Kasumi-1 (cell line): Measurements from ENCODE around the gene CNOT6L.
"Not testable (repeated sequence)": the region's sequence is repeated elsewhere in the genome, so short reads cannot be mapped to it uniquely, and the experiment has no call there.

ENCODE experiments used
- DNase-seq, 2 experiments: peaks; one replicate each; lab custom pipeline; 2025; lab: John Stamatoyannopoulos, UW

Gene CNOT6L

DNA sequence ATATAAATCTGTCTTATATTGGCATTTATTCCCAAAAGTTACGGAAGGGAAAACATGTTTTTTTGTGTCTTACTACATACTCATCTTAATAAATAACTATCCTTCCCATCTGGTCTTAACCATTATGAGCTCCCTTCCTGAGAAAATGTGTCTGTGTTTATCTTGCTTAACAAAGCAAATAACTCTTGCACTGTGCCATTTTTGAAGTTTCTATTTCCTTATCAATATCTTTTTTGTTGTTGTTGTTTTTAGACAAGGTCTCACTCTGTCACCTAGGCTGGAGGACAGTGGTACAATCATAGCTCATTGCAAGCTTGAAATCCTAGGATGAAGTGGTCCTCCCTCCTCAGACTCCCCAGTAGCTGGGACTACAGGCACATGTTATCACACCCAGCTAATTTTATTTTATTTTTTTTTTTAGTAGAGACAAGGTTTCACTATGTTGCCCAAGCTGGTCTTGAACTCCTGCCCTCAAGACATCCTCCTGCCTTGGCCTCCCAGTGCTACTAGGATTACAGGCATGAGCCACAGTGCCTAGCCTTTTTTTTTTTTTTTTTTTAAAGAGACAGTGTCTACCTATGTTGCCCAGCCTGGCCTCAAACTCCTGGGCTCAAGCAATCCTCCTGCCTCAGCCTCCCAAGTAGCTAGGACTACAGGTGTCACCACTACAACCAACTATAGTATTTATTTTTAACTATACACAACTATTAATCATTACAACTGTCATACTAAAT lies 36.9 kb downstream of the CNOT6L start:
- no peak for DNase-seq

DNA sequence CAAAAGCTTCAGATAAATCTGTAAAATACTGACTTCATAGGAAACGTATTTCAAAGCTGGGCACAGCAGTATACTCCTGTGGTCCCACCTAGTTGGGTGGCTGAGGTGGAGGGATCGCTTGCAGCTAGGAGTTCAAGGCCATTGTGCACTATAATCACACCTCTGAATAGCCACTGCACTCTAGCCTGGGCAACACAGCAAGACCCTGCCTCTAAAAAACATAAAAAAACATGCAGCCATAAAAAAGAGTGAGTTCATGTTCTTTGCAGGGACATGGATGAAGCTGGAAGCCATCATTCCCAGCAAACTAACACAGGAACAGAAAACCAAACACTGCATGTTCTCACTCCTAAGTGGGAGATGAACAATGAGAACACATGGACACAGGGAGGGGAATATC lies 38.4 kb downstream of the CNOT6L start:
- not testable (repeated sequence) for DNase-seq

DNA sequence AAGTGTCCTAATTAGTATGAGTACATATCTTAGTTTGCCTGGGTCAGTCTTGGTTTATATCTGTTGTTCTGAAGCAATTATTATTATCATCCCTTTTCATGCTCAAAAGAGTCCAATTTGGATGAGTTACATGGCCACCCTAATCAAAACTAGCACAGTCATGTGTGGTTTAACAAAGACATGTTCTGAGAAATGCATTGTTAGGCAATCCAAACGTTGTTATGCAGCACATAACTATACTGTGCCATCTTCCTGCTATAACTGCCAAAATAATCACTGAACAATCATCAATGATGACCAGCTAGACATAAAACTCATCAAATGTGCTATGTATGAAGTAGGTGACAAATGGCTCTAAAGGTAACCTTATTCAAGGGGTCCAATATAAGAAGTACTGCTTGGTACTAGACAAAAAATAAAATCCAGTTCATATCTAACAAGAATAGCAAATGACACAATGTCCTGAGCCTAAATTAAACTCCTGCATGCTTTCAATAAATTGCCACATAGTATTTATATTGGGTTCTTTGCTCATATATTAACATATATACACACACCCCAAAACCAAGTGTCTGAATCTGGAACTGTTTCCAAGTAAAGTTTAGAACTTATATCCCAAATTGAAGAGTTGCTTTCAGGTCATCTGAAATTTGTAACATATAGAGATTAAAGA lies 41.9 kb downstream of the CNOT6L start:
- no peak for DNase-seq

DNA sequence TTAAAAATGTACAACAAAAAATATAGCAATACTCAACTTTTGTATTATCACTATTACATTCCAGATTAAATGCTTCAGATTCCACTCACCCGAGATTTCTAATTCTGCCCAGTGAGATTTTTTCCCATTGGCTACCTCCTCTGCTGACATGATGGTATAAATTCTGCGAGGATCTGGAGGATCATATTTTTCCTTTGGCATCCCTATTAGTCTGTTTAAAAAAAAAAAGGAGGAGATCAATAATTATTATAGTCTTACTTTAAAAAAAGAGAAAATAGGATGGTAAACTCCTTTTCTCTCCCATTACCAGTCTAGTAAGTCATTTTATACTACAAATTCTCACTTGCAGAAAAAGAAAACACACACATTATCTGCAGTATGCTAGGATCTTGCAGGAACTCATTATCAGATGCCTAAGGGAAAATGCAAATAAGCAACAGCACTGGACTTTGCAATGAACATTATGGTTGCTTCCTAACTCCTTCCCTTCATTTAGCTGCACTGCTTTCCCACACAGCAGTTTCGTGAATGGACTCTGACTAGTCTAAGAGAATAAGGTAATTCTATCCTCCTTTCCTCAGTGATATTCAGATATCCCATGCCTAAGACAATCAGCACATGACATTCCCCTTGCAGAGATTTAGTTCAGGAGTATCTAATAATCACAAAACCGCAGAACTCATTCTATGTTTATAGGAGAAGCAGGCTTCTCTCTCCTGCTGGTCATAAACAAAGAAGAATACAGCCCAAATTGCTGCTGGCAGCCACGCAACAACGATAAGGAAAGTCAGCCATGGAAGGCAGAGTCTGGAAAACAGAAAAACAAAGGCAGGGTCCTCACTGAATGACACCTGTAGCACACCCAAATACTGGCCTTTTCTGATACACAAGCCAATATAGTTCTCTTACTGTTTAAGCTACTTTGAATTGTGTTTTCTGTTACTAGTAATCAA lies 42.7 kb downstream of the CNOT6L start:
- no peak for DNase-seq

DNA sequence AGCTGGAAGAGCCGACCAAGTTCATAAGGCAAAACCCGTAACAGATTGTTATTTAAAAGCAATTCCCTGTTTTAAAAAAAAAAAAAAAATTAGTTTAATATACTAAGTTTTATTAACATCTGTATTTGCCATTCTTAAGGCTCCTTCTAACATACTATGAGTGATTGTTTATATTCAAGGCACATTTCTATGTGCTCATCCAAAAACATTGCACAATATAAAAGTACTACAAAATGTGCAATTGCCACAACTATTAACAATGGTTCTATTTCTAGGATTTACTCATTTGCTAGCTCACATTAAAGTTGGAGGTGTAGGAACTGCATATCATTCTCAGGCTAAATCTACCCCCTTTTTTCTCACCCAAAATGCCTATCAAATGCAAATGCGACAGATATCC lies 46.1 kb downstream of the CNOT6L start:
- no peak for DNase-seq

DNA sequence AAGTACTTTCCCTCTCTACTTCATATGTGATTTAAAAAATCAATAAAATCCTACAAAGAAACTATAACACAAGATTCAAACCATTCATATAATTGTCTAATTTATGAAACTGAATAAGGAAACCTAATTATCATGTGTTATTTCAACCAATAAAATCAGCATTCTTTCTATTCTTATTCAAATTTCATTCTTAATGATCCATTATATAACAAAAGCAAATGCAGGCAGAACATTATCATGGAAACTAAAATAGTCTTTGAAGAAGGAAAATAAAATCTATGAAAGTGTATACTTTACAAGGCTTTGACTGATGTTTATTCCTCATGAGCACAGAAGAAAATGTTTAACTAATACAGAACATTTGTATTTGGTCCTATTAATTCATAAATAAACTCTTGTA lies 47.6 kb downstream of the CNOT6L start:
- DNase-seq = no peak

DNA sequence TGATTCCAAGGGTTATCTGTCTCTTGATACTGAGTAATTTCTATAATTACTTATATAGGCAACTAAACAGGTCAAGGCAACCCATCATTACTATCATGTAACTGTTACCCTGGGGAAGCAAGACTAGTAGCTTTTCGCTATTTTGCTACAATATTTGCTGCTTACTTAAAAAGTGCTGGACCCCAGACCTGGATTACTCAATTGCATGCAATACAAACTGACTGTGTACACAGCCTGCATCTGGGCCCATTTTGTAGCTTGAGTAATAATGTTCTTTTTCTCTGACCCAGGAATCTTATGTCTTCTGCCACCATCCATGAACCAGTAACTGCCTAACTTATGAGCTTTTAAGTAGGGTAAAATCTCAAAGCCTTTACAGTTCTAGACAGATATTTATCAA lies 53.4 kb downstream of the CNOT6L start:
- DNase-seq = no peak

DNA sequence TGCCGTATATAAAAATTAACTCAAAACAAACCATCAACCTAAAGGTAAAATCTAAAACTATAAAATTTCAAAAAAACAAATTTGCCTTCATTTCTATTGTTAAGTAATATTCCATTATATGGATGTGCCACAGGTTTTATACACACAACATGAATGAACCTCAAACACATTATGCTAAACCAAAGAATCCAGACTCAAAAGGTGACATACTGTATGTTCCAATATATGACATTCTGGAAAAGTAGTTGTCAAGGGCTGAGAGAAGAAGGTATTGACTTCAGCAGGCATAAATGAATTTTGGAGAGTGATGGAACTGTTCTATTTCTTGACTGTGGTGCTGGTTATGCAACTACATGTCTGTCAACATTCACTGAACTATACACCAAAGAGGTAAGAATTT lies 56.6 kb downstream of the CNOT6L start:
- DNase-seq = no peak

DNA sequence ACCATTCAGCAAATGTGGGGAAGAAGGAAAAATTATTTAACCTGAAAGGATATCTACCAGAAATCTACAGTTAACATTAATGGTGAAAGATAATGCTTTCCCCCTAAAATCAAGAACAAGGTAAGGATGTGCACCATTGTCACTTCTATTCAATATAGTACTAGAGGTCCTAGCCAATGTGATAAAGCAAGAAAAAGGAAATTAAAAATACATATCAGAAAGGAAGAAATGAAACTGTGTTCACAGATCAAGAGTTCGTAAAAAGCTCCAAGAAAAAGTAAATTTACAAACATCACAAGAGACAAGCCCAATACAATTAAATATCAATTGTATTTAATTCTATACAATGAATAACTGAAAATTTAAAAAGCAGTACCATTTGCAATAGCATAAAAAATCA lies 57.6 kb downstream of the CNOT6L start:
- DNase-seq = no peak

DNA sequence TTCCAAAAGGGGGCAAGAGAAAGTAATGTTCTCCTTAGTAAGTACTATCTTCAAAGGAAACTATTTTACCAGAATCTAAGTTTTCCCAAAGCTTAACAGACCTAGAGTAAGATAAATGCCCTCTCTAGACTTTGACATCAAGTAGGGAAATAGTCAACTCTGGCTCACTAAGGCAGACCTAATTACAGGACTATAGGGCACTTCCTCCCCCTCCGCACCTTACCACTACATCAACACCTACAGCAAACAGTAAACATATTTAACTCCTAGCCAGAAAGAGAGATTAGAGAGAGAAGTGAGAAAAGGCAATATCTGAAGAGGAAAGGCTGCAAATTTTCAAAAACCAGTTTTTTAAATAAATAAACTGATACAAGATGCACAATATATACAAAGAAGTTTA lies 60.4 kb downstream of the CNOT6L start:
- no peak for DNase-seq

DNA sequence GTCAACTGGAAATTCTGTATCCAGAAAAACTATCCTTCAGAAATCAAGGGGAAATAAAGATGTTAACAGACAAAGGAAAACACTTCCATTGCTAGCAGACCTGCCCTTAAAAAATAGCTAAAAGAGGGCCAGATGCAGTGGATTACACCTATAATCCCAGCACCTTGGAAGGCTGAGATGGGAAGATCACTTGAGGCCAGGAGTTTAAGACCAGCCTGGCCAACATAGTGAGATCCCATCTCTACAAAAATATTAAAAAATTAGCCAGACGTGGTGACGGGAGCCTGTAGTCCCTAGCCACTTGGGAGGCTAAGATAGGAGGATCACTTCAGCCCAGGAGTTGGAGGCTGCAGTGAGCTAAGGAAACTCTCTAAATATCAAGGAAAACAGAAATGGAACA lies 67.4 kb downstream of the CNOT6L start:
- no peak for DNase-seq

DNA sequence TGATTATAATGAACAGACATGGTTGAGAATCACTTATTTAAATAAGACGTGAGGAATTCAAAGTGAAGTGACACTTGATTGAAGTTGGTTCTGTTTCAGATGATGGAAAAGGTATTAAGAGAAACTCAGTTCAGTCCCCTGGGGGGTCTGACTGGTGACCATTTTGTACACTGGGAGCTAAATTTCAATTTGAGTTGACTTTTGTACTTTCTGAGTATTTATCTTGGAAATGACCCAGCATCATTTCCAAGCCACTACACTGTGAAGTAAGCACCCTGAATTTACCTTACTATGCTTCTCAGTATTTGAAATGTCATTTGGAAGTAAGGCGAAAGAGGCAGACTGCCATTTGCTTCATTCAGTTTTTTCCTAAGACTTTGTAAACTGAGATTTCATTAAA lies 73.4 kb downstream of the CNOT6L start:
- DNase-seq = no peak

DNA sequence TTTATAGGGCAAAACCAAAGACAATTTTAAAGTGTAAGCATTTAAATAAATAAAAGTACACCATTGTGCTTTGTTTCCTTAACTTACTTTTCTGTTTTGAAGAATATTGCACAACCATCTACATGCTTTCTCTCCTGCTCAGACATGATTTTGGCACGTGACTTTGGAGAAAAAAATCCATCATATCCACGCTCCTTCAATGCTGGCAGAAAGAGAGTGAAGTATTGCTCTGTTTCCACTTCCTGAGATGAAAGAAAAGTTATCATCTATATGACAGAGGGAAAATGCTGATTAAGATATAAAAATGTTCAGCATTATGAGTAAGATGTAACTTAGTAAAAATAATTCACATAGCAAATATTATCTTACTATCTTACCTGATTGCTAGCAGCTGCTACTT lies 77.1 kb downstream of the CNOT6L start:
- DNase-seq = no peak

DNA sequence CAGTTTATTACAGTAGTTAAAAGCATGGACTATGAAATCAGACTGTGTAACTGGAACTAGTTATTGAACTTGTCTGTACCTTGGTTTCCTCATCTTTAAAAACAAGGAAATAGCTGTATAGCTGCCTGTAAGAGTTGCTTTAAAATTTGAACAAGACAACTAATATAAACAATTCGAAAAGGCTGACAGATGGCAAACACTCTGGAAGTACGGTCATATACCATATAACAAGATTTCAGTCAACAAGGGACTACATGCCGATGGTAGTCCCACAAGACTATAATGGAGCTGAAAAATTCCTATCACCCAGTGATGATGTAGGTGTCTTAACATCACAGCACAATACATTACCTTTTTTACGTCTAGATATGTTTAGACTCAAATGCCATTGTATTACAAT lies 78.7 kb downstream of the CNOT6L start:
- DNase-seq = no peak

DNA sequence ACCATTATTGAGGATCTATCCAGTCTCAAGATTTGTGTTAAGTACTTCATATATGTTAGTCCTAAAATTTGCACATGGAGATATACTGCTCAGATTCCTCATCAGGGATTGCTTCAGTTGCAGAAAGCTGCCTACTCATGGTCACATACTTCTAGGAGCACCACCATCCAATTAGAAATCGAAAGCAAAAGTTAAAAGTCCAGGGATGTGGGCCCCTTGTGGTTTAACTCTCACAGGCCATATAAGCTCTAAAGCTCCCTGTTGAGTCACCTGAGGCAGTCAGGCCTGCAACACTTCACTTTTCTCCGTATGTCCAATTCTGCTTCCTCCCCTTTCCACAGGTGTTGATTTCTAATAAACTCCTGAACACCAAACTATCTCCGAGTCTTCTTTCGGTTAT lies 84.2 kb downstream of the CNOT6L start:
- DNase-seq = peak; percentile 72 to 84

DNA sequence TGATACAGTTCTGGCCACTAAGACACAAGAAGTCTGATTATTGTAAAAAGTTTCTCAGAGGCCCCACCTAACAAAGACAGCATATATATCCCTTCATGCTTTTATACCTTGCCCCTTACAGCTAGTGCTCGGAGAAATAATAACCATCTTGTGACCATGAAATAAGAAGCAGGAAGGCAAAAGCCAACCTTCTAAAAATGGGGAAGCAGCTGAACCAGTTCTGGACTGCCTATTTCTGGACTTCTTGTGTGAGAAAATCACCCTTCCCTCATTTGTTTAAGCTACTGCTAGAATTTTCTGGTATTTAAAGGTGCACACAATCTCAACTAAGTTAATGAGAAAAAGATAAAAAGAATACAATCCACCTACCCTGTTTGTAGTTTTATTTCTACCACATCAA lies 87.5 kb downstream of the CNOT6L start:
- peak in 1 of 2 experiments; percentile 16 for DNase-seq

DNA sequence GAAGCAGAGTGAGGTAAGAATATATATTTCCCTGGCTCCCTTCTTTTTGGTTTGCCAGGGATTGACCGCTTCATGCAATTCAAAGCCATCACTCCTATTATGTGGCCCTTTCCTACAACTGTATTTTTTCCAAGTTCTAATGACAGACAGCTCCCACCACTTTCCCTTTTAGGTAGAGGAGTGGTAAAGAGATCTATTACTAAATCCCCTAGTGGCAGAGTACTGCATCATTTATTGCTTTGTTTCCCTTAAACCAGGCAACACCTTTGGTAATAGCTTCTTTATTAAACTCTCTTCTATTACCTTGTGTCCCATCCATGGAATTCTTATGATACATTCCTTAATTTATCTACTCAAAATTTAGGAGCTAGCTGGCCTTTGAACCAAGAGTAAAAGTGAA lies 90.7 kb downstream of the CNOT6L start:
- DNase-seq = peak in 1 of 2 experiments; percentile 7

DNA sequence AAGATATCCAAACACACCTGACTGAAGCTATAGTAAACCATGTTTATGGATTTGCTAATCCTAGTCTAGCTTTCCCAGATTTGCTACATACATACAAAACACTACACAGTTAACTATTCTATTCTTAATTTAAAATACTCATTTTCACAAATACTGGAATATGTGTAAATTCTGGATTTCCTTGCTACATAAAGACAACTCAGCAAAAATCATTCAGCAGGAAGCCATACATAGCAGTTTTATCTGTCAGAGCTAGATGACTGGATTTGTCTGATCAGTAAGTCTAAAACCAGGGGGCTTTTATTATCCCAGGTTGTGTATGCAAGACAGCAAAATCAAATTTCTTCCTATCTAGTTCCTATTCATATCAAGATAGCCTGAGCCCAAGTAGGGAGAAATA lies 98.1 kb downstream of the CNOT6L start:
- DNase-seq = no peak

DNA sequence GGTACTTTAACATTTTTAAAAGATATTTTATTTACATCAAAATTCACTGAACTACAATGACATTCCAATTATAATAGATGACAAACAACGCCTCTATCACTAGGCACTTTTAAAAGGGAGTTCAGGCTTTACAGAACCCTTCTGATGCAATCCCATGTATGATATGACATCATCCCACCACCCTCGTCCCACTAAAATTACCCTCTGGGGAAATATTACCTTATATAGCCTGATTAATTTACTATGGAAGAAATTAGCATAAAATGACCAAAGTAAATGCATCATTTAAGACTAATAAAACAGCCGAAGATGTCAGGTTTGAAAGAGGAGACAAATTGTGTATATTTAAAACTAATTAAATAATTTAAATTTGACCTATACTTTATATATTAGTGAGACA lies 100.7 kb downstream of the CNOT6L start:
- not testable (repeated sequence) for DNase-seq

DNA sequence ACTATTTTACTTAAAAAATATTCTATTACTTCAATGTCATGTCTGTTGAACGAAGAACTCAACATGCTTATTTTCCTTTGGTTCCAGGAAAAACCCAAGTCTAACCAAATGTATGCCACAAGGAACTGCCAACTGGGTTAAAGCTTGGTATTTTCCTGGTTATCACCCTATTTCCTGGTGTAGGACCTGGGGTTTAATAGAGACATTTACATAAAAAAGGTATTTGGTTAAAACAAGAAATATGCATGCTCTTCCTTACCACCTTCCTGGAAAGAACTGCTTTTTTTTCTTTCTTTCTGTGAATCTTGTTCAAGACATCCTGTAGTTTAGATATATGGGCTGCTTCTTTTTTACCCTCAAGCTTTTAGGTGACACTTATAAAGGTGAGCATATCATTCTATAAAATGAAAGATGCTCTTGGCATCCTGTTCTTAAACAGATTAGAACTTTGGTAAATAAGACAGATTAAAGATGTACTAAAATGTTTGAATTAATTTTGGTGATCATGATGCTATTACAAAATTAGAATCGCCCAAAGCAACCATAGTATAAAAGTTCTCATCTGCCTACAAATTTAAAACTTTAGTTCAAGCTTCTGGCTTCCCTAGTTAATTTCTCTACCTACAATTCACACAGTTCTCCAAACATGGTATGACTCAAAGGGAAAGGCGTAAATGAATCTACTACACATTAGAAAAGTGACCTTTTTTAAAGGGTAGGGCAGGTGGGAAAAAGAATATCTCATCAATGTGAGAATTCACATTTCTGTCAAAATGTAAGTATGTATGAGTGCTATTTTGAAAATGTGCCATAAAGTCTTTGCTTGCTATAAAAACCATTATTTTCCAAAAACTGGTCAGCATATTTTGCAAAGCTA lies 103.5 kb downstream of the CNOT6L start:
- DNase-seq = no peak

DNA sequence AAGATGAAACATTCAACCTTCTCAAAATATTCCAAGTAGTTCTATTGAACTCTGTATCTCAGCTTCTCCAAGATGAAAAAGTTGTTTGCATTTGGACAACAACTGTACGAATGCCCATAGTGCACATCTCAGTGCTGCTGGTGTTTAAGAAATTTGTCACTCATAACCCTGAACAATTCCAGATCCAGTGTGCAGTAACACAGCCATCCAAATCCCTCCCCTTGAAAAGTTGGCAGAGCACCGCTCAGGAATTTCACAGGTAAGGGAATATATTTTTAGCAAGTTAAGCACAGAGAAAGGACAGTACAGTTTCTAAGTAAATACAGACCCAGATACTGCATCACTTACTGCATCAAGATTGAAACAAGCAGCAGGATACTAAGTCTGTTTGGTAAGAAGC lies 104.7 kb downstream of the CNOT6L start:
- DNase-seq = no peak

DNA sequence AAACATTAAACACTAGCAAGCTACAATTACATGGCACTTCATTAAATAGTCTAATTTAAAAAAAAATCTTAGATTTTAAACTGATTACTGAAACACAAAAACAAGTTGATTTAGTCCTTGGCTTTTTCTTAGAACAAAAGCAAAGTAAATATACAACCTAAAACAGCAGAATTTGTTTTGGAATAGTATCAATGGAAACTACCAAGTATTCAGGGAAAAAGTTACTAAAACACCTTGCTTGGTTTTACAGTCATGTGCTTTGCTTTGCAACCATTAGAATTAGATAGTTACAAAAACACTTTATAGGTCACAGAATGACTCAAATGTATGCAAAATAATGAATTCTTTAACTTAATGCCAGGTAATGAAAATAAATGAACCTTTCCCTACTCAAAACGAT lies 105.3 kb downstream of the CNOT6L start:
- no peak for DNase-seq
